Measurements from ENCODE around the gene SLC25A33. TPM values are rescaled to one million over a fixed set of nuclear protein-coding genes. Genes with fewer than 3 reads are reported as not detected.

SLC25A33 gene
- total RNA-seq, 1 experiment from 2014 or later = 14.1 TPM

DNA sequence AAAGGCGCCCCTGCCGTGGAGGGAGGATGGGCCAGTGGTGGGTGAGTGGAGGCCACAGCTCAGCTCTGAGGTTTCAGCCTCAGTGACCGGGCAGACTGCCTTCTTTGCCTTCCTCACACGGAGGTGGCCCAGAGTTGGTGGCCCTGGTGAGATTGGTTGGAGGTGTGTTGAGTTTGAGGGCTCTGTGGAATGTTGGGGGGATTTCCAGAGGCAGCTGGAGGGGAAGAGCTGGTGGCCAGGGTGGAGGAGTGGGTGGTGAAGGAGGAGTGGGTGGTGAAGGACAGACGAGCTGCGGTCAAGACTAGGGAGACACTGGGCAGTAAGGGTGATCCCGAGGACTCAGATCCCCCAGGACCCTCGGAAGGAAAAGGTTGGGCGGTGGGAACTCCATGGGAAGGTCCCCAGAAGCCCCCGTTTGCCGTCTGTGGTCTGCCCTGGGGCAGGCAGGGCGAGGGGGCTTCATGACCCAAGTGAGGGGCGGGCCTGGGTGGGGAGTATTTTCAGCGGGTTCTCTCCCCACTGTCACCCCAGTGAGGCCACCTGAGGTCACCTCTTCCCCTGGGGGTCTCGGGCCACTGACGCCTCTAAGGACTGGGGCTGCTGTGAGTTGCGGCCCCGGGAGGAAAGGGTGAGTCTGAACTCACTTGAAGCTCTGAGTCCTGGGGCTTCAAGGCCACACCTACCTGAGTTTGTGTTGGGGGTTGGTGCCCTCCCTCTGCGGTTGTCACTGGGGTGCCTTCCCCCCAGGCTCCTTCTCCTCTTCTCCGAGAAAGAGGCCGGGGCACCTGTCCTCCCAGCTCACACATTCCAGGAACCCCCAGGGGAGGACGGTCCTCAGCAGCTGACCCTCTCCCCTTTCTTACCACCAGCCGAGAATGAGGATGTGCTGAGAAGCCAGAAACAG, 89.5 kb downstream of the SLC25A33 start:
- POLR2A ChIA-PET (ENCODE audit: low non-redundant PET) = no interaction called here
- TF ChIP-seq CTCF (conservative IDR thresholded peaks at IDR 0.05; ENCODE audit: low read depth, low read length) (no peak), EZH2 (IDR thresholded peaks at IDR 0.05; ENCODE audit: borderline replicate concordance, low read depth, low read length, poor library complexity, severe bottlenecking) (no peak)
- Histone ChIP-seq H3K36me3 (ENCODE audit: insufficient read depth, low read length, poor library complexity, severe bottlenecking) (no peaks in the 10 kb centered on the region), H3K27me3 (replicated peaks; ENCODE audit: insufficient read depth, low read depth, low read length, poor library complexity) (no peaks in the 10 kb centered on the region), H3K9me3 (ENCODE audit: low read depth, low read length, poor library complexity, severe bottlenecking) (no peaks in the 10 kb centered on the region), H3K4me3 (ENCODE audit: low read depth, low read length, poor library complexity, severe bottlenecking) (no peak overlapping the region), H3K27ac (ENCODE audit: low read depth, low read length, poor library complexity, severe bottlenecking) (no peak overlapping the region), H3K4me1 (ENCODE audit: insufficient read depth, low read length, poor library complexity, severe bottlenecking) (peaks cover under 1% of the 10 kb centered on the region)
- no peak for DNase-seq (ENCODE audit: low spot score)
- intact Hi-C loops (cut with micrococcal nuclease; ENCODE audit: unreplicated experiment) = loop anchor here (10.0 kb wide), 1 partner anchor 796 kb away; no protein-coding TSS in a partner anchor
- BruUV-seq (replicated peaks) = no TSS peak
- CTCF ChIA-PET = interaction anchor here (0.6 to 1.2 kb wide), 2 partner anchors 45 to 237 kb away, joined by 3 to 5 read pairs; no protein-coding TSS in a partner anchor

- Histone ChIP-seq H3K4me1 (ENCODE audit: insufficient read depth, low read length, poor library complexity, severe bottlenecking) (no peaks in the 10 kb centered on the region), H3K4me3 (ENCODE audit: low read depth, low read length, poor library complexity, severe bottlenecking) (no peak overlapping the region), H3K36me3 (ENCODE audit: insufficient read depth, low read length, poor library complexity, severe bottlenecking) (no peaks in the 10 kb centered on the region), H3K9me3 (ENCODE audit: low read depth, low read length, poor library complexity, severe bottlenecking) (no peaks in the 10 kb centered on the region), H3K27me3 (replicated peaks; ENCODE audit: insufficient read depth, low read depth, low read length, poor library complexity) (no peaks in the 10 kb centered on the region), H3K27ac (ENCODE audit: low read depth, low read length, poor library complexity, severe bottlenecking) (no peak overlapping the region)
- POLR2A ChIA-PET (ENCODE audit: low non-redundant PET) = no interaction called here
- TF ChIP-seq CTCF (conservative IDR thresholded peaks at IDR 0.05; ENCODE audit: low read depth, low read length) (no peak), EZH2 (IDR thresholded peaks at IDR 0.05; ENCODE audit: borderline replicate concordance, low read depth, low read length, poor library complexity, severe bottlenecking) (no peak)
- CTCF ChIA-PET = no interaction called here
- BruUV-seq (replicated peaks) = no TSS peak
- DNase-seq (ENCODE audit: low spot score) = no peak
- intact Hi-C loops (cut with micrococcal nuclease; ENCODE audit: unreplicated experiment) = loop anchor here (10.0 kb wide), 1 partner anchor 795 kb away; no protein-coding TSS in a partner anchor
These were observed 90.4 kb downstream of the SLC25A33 start for GRCh38 chr1:9629445-9630201.

DNA sequence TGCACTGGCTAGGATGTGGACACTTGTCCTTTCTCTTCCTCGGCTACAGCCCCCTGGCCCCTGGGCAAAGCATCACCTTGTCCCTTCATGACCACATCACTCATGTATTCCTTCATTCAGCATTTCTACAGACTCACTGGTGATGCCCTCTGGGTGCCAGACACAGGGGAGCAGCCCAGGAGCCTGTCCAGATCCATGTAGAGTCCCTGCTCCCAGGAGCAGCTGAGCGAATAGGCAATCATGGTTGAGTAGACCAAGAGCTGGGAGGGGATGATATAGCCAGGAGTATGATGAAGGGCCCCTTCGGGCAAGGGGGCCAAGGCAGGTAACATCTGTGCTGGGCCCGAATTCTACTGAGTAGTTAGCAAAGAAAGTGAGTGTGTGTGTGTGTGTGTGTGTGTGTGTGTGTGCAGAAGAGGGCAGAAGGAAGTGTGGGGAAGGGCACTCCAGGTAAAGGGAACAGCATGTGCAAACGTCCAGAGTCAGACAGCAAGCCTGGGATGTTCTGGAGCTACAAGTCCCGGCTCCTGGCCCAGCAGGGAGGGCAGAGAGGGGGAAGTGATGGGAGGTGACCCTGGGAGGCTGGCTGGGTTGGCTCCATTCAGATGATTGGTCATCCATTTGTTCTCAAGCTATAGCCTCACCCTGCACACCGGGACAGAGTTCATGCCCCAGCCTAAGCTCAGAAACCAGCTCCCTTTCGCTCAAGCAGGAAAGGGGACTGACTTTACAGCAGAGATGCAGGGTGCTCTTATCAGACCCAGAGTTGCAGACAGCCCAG, 91.3 kb downstream of the SLC25A33 start:
- H3K4me1 ChIP-seq (ENCODE audit: insufficient read depth, low read length, poor library complexity, severe bottlenecking) = no peaks in the 10 kb centered on the region
- H3K36me3 ChIP-seq (ENCODE audit: insufficient read depth, low read length, poor library complexity, severe bottlenecking) = no peaks in the 10 kb centered on the region
- DNase-seq (ENCODE audit: low spot score) = no peak
- no peaks in the 10 kb centered on the region for H3K27me3 ChIP-seq (replicated peaks; ENCODE audit: insufficient read depth, low read depth, low read length, poor library complexity)
- H3K9me3 ChIP-seq (ENCODE audit: low read depth, low read length, poor library complexity, severe bottlenecking) = no peaks in the 10 kb centered on the region
- no TSS peak for BruUV-seq (replicated peaks)
- ChIA-PET POLR2A (ENCODE audit: low non-redundant PET) (interaction anchor here (0.6 kb wide), 1 partner anchor 38 kb away, joined by 3 read pairs; no protein-coding TSS in a partner anchor), CTCF (no interaction called here)
- TF ChIP-seq CTCF (conservative IDR thresholded peaks at IDR 0.05; ENCODE audit: low read depth, low read length) = no peak
- no peak for TF ChIP-seq EZH2 (IDR thresholded peaks at IDR 0.05; ENCODE audit: borderline replicate concordance, low read depth, low read length, poor library complexity, severe bottlenecking)
- no peak overlapping the region for H3K4me3 ChIP-seq (ENCODE audit: low read depth, low read length, poor library complexity, severe bottlenecking)
- intact Hi-C loops (cut with micrococcal nuclease; ENCODE audit: unreplicated experiment) = no loop called here
- H3K27ac ChIP-seq (ENCODE audit: low read depth, low read length, poor library complexity, severe bottlenecking) = no peak overlapping the region

Measured in A673 (cell line).